ENCODE data around the gene EIF2AK3.

Gene EIF2AK3

GRCh38 chr2:88575630-88576029, 51.6 kb downstream of the EIF2AK3 start:
- ATAC-seq = no peak
- TF ChIP-seq PATZ1 (CRISPR knock-in tag; IDR thresholded peaks at IDR 0.05; ENCODE audit: borderline replicate concordance) (no peak), ZC3H10 (CRISPR knock-in tag; IDR thresholded peaks at IDR 0.05) (no peak), CREB5 (CRISPR knock-in tag; IDR thresholded peaks at IDR 0.05; ENCODE audit: low read depth) (no peak), TOX (CRISPR knock-in tag; IDR thresholded peaks at IDR 0.05; ENCODE audit: borderline replicate concordance) (no peak), ZFP3 (CRISPR knock-in tag; IDR thresholded peaks at IDR 0.05) (no peak), RARB (CRISPR knock-in tag; IDR thresholded peaks at IDR 0.05) (no peak), TSHZ2 (CRISPR knock-in tag; IDR thresholded peaks at IDR 0.05) (no peak), ZNF565 (CRISPR knock-in tag; conservative IDR thresholded peaks at IDR 0.05; ENCODE audit: low read depth) (no peak), BACH2 (CRISPR knock-in tag; IDR thresholded peaks at IDR 0.05; ENCODE audit: borderline replicate concordance) (no peak), ZNF70 (CRISPR knock-in tag; IDR thresholded peaks at IDR 0.05) (no peak), CSRNP3 (CRISPR knock-in tag; IDR thresholded peaks at IDR 0.05) (no peak), POU6F1 (CRISPR knock-in tag; IDR thresholded peaks at IDR 0.05; ENCODE audit: borderline replicate concordance, low read depth) (no peak), TCF4 (CRISPR knock-in tag; IDR thresholded peaks at IDR 0.05; ENCODE audit: borderline replicate concordance) (no peak), ESRRG (CRISPR knock-in tag; IDR thresholded peaks at IDR 0.05) (no peak), CSDC2 (CRISPR knock-in tag; IDR thresholded peaks at IDR 0.05) (no peak)

- TF ChIP-seq CSRNP3 (CRISPR knock-in tag; IDR thresholded peaks at IDR 0.05) = no peak
- TF ChIP-seq ESRRG (CRISPR knock-in tag; IDR thresholded peaks at IDR 0.05) = no peak
- no peak for TF ChIP-seq POU6F1 (CRISPR knock-in tag; IDR thresholded peaks at IDR 0.05; ENCODE audit: borderline replicate concordance, low read depth)
- no peak for TF ChIP-seq ZNF8 (CRISPR knock-in tag; IDR thresholded peaks at IDR 0.05)
- TF ChIP-seq CREB5 (CRISPR knock-in tag; IDR thresholded peaks at IDR 0.05; ENCODE audit: low read depth) = no peak
- TF ChIP-seq TOX (CRISPR knock-in tag; IDR thresholded peaks at IDR 0.05; ENCODE audit: borderline replicate concordance) = no peak
- no peak for TF ChIP-seq ZNF70 (CRISPR knock-in tag; IDR thresholded peaks at IDR 0.05)
- no peak for TF ChIP-seq TSHZ2 (CRISPR knock-in tag; IDR thresholded peaks at IDR 0.05)
- no peak for TF ChIP-seq ZC3H10 (CRISPR knock-in tag; IDR thresholded peaks at IDR 0.05)
- no peak for TF ChIP-seq RARB (CRISPR knock-in tag; IDR thresholded peaks at IDR 0.05)
- TF ChIP-seq BACH2 (CRISPR knock-in tag; IDR thresholded peaks at IDR 0.05; ENCODE audit: borderline replicate concordance) = no peak
- no peak for TF ChIP-seq ZFP3 (CRISPR knock-in tag; IDR thresholded peaks at IDR 0.05)
- TF ChIP-seq CSDC2 (CRISPR knock-in tag; IDR thresholded peaks at IDR 0.05) = no peak
- no peak for TF ChIP-seq ARNTL (CRISPR knock-in tag; IDR thresholded peaks at IDR 0.05; ENCODE audit: borderline replicate concordance, low read depth)
- TF ChIP-seq ZNF565 (CRISPR knock-in tag; conservative IDR thresholded peaks at IDR 0.05; ENCODE audit: low read depth) = no peak
- no peak for TF ChIP-seq PPARA (CRISPR knock-in tag; IDR thresholded peaks at IDR 0.05; ENCODE audit: borderline replicate concordance)
- no peak for TF ChIP-seq GLIS3 (CRISPR knock-in tag; IDR thresholded peaks at IDR 0.05)
- TF ChIP-seq ZFP30 (CRISPR knock-in tag; IDR thresholded peaks at IDR 0.05) = no peak
- no peak for ATAC-seq
These were observed 52.2 kb downstream of the EIF2AK3 start for GRCh38 chr2:88575051-88575450.
